Measurements from ENCODE around the gene RPS14. TPM values are rescaled to one million over a fixed set of nuclear protein-coding genes. Genes with fewer than 3 reads are reported as not detected.

RPS14 gene
- polyA plus RNA-seq, 1 of the 3 experiments (the other 2 are of a cell fraction), result 10,227 TPM

DNA sequence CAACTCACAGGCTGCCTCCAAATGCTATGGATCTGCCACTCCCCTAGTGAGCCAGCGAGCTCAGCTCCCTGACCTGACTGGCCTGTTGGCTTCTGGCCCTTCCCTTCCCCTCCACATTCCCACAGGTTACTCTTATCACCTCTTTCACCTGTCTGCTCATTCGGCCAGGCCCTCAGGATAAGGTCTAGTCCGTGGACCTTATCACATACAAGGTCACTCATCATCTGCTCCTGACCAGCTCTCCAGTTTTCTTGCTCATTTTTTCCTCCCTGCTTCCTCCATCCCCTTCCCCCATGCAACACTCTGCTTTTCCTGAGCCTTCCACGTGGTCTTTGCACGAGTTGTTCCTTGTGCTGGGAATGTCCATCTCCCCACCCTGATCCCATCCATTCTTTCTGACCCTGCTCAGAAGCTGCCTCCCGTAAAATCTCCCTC, 32.5 kb upstream of the RPS14 start:
- H3K27ac ChIP-seq (ENCODE audit: low read depth in 2 of 2, low read length in 1 of 2), result no peak overlapping the region
- TF ChIP-seq RAD21 (IDR thresholded peaks at IDR 0.05; ENCODE audit: low read length) (no peak), FOXM1 (IDR thresholded peaks at IDR 0.05; ENCODE audit: low read depth) (no peak), EZH2phosphoT487 (IDR thresholded peaks at IDR 0.05; ENCODE audit: borderline replicate concordance, low read depth) (no peak), YY1 (IDR thresholded peaks at IDR 0.05; ENCODE audit: low read depth) (no peak)
- DNase-seq, result no peak
- ChIA-PET CTCF (interaction anchor here (1.4 to 5.1 kb wide), 2 partner anchors 23 to 78 kb away, joined by 4 to 14 read pairs; no protein-coding TSS in a partner anchor), POLR2A (interaction anchor here (1.3 kb wide), 1 partner anchor 33 kb away, joined by 3 read pairs; the partner anchor contains the start of gene RPS14)
- no peaks in the 10 kb centered on the region; the same call in 1 of the 2 replicates for H4K20me1 ChIP-seq (ENCODE audit: insufficient read depth)
- no peak overlapping the region for H3K9ac ChIP-seq
- no peak overlapping the region for H2AFZ ChIP-seq (ENCODE audit: low read depth)
- H3K4me2 ChIP-seq, result no peak overlapping the region
- H3K4me1 ChIP-seq (ENCODE audit: control insufficient read depth in 1 of 2, insufficient read depth in 2 of 2, low read depth in 1 of 2, low read length in 1 of 2), result peaks cover 0 to 7% of the 10 kb centered on the region in 2 experiments; a peak in 2 of 4 replicates
- no peaks in the 10 kb centered on the region for H3K27me3 ChIP-seq (ENCODE audit: insufficient read depth)
- WGBS (ENCODE audit: low lambda C conversion rate), result 93% methylated on average over 6 of the region's 6 CpGs
- H3K9me3 ChIP-seq, result no peaks in the 10 kb centered on the region
- peaks cover 4% of the 10 kb centered on the region for H3F3A ChIP-seq (replicated peaks; ENCODE audit: insufficient read depth)
- H3K9me2 ChIP-seq, result no peaks in the 10 kb centered on the region
- peaks cover 23% of the 10 kb centered on the region for H3K79me2 ChIP-seq (ENCODE audit: insufficient read depth)
- no peak overlapping the region for H3K4me3 ChIP-seq (ENCODE audit: low read depth in 2 of 2, low read length in 1 of 2)
- H3K36me3 ChIP-seq (replicated peaks in 1 of 2; ENCODE audit: control insufficient read depth in 1 of 2, insufficient read depth in 2 of 2, low read length in 1 of 2), result no peaks in the 10 kb centered on the region

DNA sequence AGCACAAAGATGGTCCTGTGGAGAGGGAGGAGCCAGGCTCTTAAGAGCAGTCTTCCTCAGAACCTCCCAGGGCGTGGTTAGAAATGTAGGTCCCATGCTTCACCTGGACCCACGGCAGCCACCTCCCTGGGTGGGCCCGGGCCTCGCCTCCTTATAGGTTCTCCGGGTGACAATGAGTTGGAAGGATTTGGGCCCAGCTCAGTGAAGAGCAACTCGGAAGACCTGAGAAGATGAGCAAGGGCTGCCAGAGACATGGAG, 32.1 kb upstream of the RPS14 start:
- TF ChIP-seq POLR2AphosphoS5 (IDR thresholded peaks at IDR 0.05; ENCODE audit: low read depth, low read length) (no peak), ELF1 (IDR thresholded peaks at IDR 0.05) (no peak), CTCF (IDR thresholded peaks at IDR 0.05) (no peak), TCF12 (IDR thresholded peaks at IDR 0.05) (no peak), RCOR1 (IDR thresholded peaks at IDR 0.05; ENCODE audit: low read length) (no peak), JUND (IDR thresholded peaks at IDR 0.05) (no peak), USF2 (IDR thresholded peaks at IDR 0.05; ENCODE audit: borderline replicate concordance, low read depth, low read length) (no peak), IRF3 (IDR thresholded peaks at IDR 0.05; ENCODE audit: low read depth, low read length) (no peak), GATA2 (CRISPR knock-in tag; IDR thresholded peaks at IDR 0.05) (no peak), EP300 (IDR thresholded peaks at IDR 0.05; ENCODE audit: borderline replicate concordance in 1 of 2, low read depth in 1 of 2, low read length in 1 of 2) (no peak), FOXJ3 (CRISPR knock-in tag; IDR thresholded peaks at IDR 0.05) (no peak), MXI1 (IDR thresholded peaks at IDR 0.05; ENCODE audit: low read depth, low read length) (no peak), TEAD4 (IDR thresholded peaks at IDR 0.05; ENCODE audit: borderline replicate concordance, insufficient read depth) (no peak), SMC3 (IDR thresholded peaks at IDR 0.05; ENCODE audit: low read depth, low read length) (no peak), NRF1 (IDR thresholded peaks at IDR 0.05; ENCODE audit: low read depth, low read length) (no peak)
- peaks cover 0 to 5% of the 10 kb centered on the region in 2 experiments; a peak in 1 of 4 replicates for H3K4me1 ChIP-seq (ENCODE audit: control insufficient read depth in 1 of 2, insufficient read depth in 2 of 2, low read depth in 1 of 2, low read length in 1 of 2)
- H3K9me2 ChIP-seq, result no peaks in the 10 kb centered on the region
- no peak for DNase-seq
- no peaks in the 10 kb centered on the region for H3K9me3 ChIP-seq
- no peaks in the 10 kb centered on the region for H3K27me3 ChIP-seq (ENCODE audit: insufficient read depth)
- ChIA-PET CTCF (interaction anchor here (1.4 to 5.1 kb wide), 2 partner anchors 23 to 78 kb away, joined by 4 to 14 read pairs; no protein-coding TSS in a partner anchor), POLR2A (no interaction called here)
- 100% methylated on average over 1 of the region's 6 CpGs for WGBS (ENCODE audit: low lambda C conversion rate)
- no peaks in the 10 kb centered on the region for H3K36me3 ChIP-seq (replicated peaks in 1 of 2; ENCODE audit: control insufficient read depth in 1 of 2, insufficient read depth in 2 of 2, low read length in 1 of 2)
- no peak overlapping the region for H3K4me3 ChIP-seq (ENCODE audit: low read depth in 2 of 2, low read length in 1 of 2)
- H3K4me2 ChIP-seq, result no peak overlapping the region
- no peak overlapping the region for H2AFZ ChIP-seq (ENCODE audit: low read depth)
- H3K9ac ChIP-seq, result no peak overlapping the region
- no peaks in the 10 kb centered on the region for H4K20me1 ChIP-seq (ENCODE audit: insufficient read depth)
- peaks cover under 1% of the 10 kb centered on the region for H3F3A ChIP-seq (replicated peaks; ENCODE audit: insufficient read depth)
- H3K27ac ChIP-seq (ENCODE audit: low read depth in 2 of 2, low read length in 1 of 2), result no peak overlapping the region
- H3K79me2 ChIP-seq (ENCODE audit: insufficient read depth), result peaks cover 19% of the 10 kb centered on the region

All from SK-N-SH (cell line).